IMR-90 (cell line): ENCODE measurements around the gene PAM.

Experiments
- BHLHE40 ChIP-seq: fragments of 150-350 bp; IDR thresholded peaks from 2 replicates; pipeline ENCODE4 v1.6.1; 2016; ENCODE audit warnings: mild to moderate bottlenecking, low read depth, low read length
- CEBPB ChIP-seq: IDR thresholded peaks from 2 replicates; pipeline ENCODE4 v1.6.1; 2012; ENCODE audit warnings: low read depth, low read length, improper control_type of control experiment
- CHD1 ChIP-seq: IDR thresholded peaks from 2 replicates; pipeline ENCODE4 v1.6.1; 2012; ENCODE audit warnings: low read depth, low read length, improper control_type of control experiment
- ELK1 ChIP-seq: fragments of 150-350 bp; IDR thresholded peaks from 2 replicates; pipeline ENCODE4 v1.6.1; 2016; ENCODE audit warnings: low read depth, mild to moderate bottlenecking, low read length, moderate library complexity, borderline replicate concordance
- MAFK ChIP-seq: IDR thresholded peaks from 2 replicates; pipeline ENCODE4 v1.6.1; 2012; ENCODE audit warnings: low read depth, low read length, improper control_type of control experiment
- MXI1 ChIP-seq: IDR thresholded peaks from 2 replicates; pipeline ENCODE4 v1.6.1; 2012; ENCODE audit warnings: low read depth, mild to moderate bottlenecking, low read length, moderate library complexity, borderline replicate concordance
- NFE2L2 ChIP-seq: fragments of 150-350 bp; IDR thresholded peaks from 2 replicates; pipeline ENCODE4 v1.6.1; 2016; ENCODE audit warnings: low read depth, mild to moderate bottlenecking, low read length
- POLR2A ChIP-seq: IDR thresholded peaks from 2 replicates; pipeline ENCODE4 v1.6.1; 2012; ENCODE audit warnings: mild to moderate bottlenecking, low read depth, low read length
- RAD21 ChIP-seq: IDR thresholded peaks from 2 replicates; pipeline ENCODE4 v1.6.1; 2012; ENCODE audit warnings: low read length, improper control_type of control experiment
- RCOR1 ChIP-seq: IDR thresholded peaks from 2 replicates; pipeline ENCODE4 v1.6.1; 2012; ENCODE audit warnings: mild to moderate bottlenecking, low read length, improper control_type of control experiment; ENCODE audit not compliant: insufficient replicate concordance
- SMC3 ChIP-seq: fragments of 150-350 bp; IDR thresholded peaks from 2 replicates; pipeline ENCODE4 v1.6.1; 2016; ENCODE audit warnings: low read depth, mild to moderate bottlenecking, antibody characterized with exemption, low read length, moderate library complexity
- TF ChIP-seq, protein P1 (sequence below): conservative IDR thresholded peaks from 2 replicates; pipeline ENCODE4 v1.5.1; 2012; ENCODE audit warnings: mild to moderate bottlenecking, low read depth, low read length, improper control_type of control experiment
- TF ChIP-seq, protein P2 (sequence below): fragments of 150-350 bp; IDR thresholded peaks from 2 replicates; pipeline ENCODE4 v1.6.1; 2017; ENCODE audit warnings: mild to moderate bottlenecking, antibody characterized with exemption, low read length, low read depth

DNA sequence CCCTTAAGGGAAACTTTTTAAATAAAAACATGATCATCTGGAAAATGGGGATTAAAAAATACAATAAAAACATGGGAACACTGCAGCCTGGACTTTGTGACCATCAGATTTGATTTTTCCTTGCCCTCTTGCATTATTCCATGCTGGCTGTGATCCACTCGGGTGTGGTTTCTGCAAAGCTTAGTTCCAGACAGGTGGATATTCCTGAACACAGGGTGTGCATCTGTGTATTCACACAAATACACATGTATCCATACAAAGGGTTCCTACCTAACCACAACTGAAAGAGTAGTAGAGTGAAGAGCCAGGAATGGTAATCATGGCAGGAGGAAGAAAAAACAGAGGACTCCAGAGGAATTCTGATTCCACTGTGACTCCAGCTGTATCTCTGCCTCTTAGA, 178.2 kb downstream of the PAM start:
- TF ChIP-seq MAFK (no peak), POLR2A (no peak), CHD1 (no peak), MXI1 (no peak), CEBPB (no peak), RAD21 (no peak), RCOR1 (no peak), SMC3 (no peak), ELK1 (no peak), NFE2L2 (no peak), BHLHE40 (no peak)
- TF ChIP-seq, protein P1, sequence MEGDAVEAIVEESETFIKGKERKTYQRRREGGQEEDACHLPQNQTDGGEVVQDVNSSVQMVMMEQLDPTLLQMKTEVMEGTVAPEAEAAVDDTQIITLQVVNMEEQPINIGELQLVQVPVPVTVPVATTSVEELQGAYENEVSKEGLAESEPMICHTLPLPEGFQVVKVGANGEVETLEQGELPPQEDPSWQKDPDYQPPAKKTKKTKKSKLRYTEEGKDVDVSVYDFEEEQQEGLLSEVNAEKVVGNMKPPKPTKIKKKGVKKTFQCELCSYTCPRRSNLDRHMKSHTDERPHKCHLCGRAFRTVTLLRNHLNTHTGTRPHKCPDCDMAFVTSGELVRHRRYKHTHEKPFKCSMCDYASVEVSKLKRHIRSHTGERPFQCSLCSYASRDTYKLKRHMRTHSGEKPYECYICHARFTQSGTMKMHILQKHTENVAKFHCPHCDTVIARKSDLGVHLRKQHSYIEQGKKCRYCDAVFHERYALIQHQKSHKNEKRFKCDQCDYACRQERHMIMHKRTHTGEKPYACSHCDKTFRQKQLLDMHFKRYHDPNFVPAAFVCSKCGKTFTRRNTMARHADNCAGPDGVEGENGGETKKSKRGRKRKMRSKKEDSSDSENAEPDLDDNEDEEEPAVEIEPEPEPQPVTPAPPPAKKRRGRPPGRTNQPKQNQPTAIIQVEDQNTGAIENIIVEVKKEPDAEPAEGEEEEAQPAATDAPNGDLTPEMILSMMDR: no peak
- TF ChIP-seq, protein P2, sequence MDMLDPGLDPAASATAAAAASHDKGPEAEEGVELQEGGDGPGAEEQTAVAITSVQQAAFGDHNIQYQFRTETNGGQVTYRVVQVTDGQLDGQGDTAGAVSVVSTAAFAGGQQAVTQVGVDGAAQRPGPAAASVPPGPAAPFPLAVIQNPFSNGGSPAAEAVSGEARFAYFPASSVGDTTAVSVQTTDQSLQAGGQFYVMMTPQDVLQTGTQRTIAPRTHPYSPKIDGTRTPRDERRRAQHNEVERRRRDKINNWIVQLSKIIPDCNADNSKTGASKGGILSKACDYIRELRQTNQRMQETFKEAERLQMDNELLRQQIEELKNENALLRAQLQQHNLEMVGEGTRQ: no peak
